GM19035 (cell line): ENCODE data around the gene CORO2B.

Experiments used
- ATAC-seq: cut with Tn5 transposase; IDR thresholded peaks from one replicate; pipeline ENCODE4 v1.9.1; 2021; ENCODE audit not compliant: unreplicated experiment

CORO2B gene

GRCh38 chr15:68578980-68579935, at the start of gene CORO2B:
Gene CORO2B, plus strand, starts transcription at chr15:68578993. Its CDS starts 270 bp downstream, at chr15:68579263.
- ATAC-seq: no peak

- ATAC-seq: no peak
Observed at GRCh38 chr15:68531387-68532179, 47.2 kb upstream of the CORO2B start.

- no peak for ATAC-seq
Observed at GRCh38 chr15:68536331-68537095, 42.3 kb upstream of the CORO2B start.

- ATAC-seq: no peak
Observed at GRCh38 chr15:68537097-68537496, 41.7 kb upstream of the CORO2B start.

GRCh38 chr15:68537506-68537905, 41.3 kb upstream of the CORO2B start:
- ATAC-seq: no peak

GRCh38 chr15:68538311-68538710, 40.5 kb upstream of the CORO2B start:
- ATAC-seq: no peak

- ATAC-seq: no peak
Observed at GRCh38 chr15:68541743-68542142, 37.0 kb upstream of the CORO2B start.

- no peak for ATAC-seq
Observed at GRCh38 chr15:68542348-68542747, 36.4 kb upstream of the CORO2B start.

GRCh38 chr15:68542771-68543164, 36.0 kb upstream of the CORO2B start:
- ATAC-seq: no peak

- no peak for ATAC-seq
Observed at GRCh38 chr15:68543165-68544008, 35.4 kb upstream of the CORO2B start.

- ATAC-seq: no peak
Observed at GRCh38 chr15:68546318-68546717, 32.5 kb upstream of the CORO2B start.

- ATAC-seq: no peak
Observed at GRCh38 chr15:68548364-68548763, 30.4 kb upstream of the CORO2B start.

GRCh38 chr15:68550004-68550403, 28.8 kb upstream of the CORO2B start:
- no peak for ATAC-seq

GRCh38 chr15:68550498-68551295, 28.1 kb upstream of the CORO2B start:
- ATAC-seq: no peak

GRCh38 chr15:68551296-68551635, 27.5 kb upstream of the CORO2B start:
- ATAC-seq: no peak

- ATAC-seq: no peak
Observed at GRCh38 chr15:68552344-68552743, 26.4 kb upstream of the CORO2B start.

- no peak for ATAC-seq
Observed at GRCh38 chr15:68552773-68553172, 26.0 kb upstream of the CORO2B start.

GRCh38 chr15:68553314-68553993, 25.3 kb upstream of the CORO2B start:
- no peak for ATAC-seq
